Measurements from ENCODE around the gene DAPK1.

Gene DAPK1

GRCh38 chr9:87590996-87591395, 93.3 kb downstream of the DAPK1 start:
- Mint-ChIP-seq H3K4me1 (ENCODE audit: low read depth) (no peaks in the 10 kb centered on the region), H3K4me3 (no peak overlapping the region), H3K27me3 (peaks cover 11% of the 10 kb centered on the region), H3K36me3 (ENCODE audit: low read depth) (no peaks in the 10 kb centered on the region), H3K27ac (no peak overlapping the region), H3K9me3 (no peaks in the 10 kb centered on the region)
- no peak for DNase-seq

GRCh38 chr9:87592554-87593358, 95.1 kb downstream of the DAPK1 start:
- no peak for DNase-seq
- Mint-ChIP-seq H3K4me1 (ENCODE audit: low read depth) (no peaks in the 10 kb centered on the region), H3K36me3 (ENCODE audit: low read depth) (no peaks in the 10 kb centered on the region), H3K9me3 (no peaks in the 10 kb centered on the region), H3K4me3 (no peak overlapping the region), H3K27ac (no peak overlapping the region), H3K27me3 (peaks cover 14% of the 10 kb centered on the region)

DNA sequence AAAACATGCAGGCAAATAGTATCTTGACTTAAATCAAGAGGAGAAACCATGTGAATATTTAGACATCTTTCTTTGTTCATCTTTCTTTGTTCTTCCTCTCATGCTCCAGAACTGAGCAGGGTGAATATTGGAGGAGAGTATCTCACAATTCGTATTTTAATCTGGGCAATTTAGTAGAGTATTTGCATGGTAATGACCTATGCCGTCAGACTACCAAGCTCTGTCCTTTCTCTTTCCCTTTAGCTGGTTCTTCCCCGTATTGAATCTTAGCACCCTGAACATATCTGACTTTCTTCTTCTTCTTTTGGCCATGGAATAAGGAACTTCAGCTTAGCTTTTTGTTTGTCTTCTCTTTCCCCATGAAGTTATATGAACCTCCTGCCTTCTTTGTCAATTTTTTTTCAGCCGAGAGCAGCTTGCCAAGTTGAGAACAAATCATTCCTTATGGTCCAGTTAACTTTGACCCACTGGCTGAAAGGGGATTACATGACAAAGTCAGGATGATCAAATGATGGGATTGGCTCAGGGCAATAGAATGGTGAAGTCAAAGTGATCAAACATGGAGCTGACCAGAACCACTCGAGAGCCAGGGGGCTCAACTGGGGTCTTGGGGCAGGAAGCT, 95.8 kb downstream of the DAPK1 start:
- DNase-seq, result no peak
- Mint-ChIP-seq H3K27me3 (peaks cover 18% of the 10 kb centered on the region), H3K9me3 (no peaks in the 10 kb centered on the region), H3K4me3 (no peak overlapping the region), H3K4me1 (ENCODE audit: low read depth) (no peaks in the 10 kb centered on the region), H3K36me3 (ENCODE audit: low read depth) (no peaks in the 10 kb centered on the region), H3K27ac (no peak overlapping the region)

GRCh38 chr9:87594194-87594593, 96.5 kb downstream of the DAPK1 start:
- Mint-ChIP-seq H3K4me3 (no peak overlapping the region), H3K36me3 (ENCODE audit: low read depth) (no peaks in the 10 kb centered on the region), H3K4me1 (ENCODE audit: low read depth) (no peaks in the 10 kb centered on the region), H3K27me3 (peaks cover 17% of the 10 kb centered on the region), H3K9me3 (no peaks in the 10 kb centered on the region), H3K27ac (no peak overlapping the region)
- no peak for DNase-seq

- no peak for DNase-seq
- no peaks in the 10 kb centered on the region for H3K36me3 Mint-ChIP-seq (ENCODE audit: low read depth)
Observed at GRCh38 chr9:87594662-87595061, 97.0 kb downstream of the DAPK1 start.

DNA sequence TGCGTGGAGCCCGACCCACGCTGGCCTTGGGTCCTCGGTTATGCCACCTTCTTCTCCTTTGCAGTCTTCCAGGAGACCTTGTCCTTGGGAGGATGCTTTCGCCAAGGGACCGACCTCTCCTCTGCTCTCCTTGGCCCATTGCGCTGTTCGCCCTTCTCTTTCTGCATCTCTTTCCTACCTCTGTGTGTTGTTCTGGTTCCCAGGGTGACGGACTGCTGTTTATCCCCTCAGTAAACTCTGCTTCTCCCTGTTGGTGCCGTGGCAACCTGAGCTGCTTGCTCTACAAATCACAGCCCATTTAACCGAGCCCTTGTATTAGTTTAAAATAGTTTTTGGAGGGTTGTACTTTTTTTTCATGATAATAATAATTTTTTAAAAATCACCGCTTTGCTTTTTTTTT, 97.9 kb downstream of the DAPK1 start:
- Mint-ChIP-seq H3K27me3 (peaks cover 23% of the 10 kb centered on the region), H3K4me1 (ENCODE audit: low read depth) (no peaks in the 10 kb centered on the region), H3K9me3 (no peaks in the 10 kb centered on the region), H3K36me3 (ENCODE audit: low read depth) (no peaks in the 10 kb centered on the region), H3K27ac (no peak overlapping the region), H3K4me3 (no peak overlapping the region)
- DNase-seq, result no peak

More at GRCh38 chr9:87594662-87595061, 97.0 kb downstream of the DAPK1 start:
- Mint-ChIP-seq H3K27me3 (peaks cover 16% of the 10 kb centered on the region), H3K9me3 (no peaks in the 10 kb centered on the region), H3K4me3 (no peak overlapping the region), H3K27ac (no peak overlapping the region), H3K4me1 (ENCODE audit: low read depth) (no peaks in the 10 kb centered on the region)

GRCh38 chr9:87596862-87597261, 99.2 kb downstream of the DAPK1 start:
- no peaks in the 10 kb centered on the region for H3K4me1 Mint-ChIP-seq (ENCODE audit: low read depth)
- no peaks in the 10 kb centered on the region for H3K9me3 Mint-ChIP-seq
- no peak for DNase-seq
- H3K27ac Mint-ChIP-seq, result no peak overlapping the region
- no peaks in the 10 kb centered on the region for H3K36me3 Mint-ChIP-seq (ENCODE audit: low read depth)
- peaks cover 23% of the 10 kb centered on the region for H3K27me3 Mint-ChIP-seq
- H3K4me3 Mint-ChIP-seq, result no peak overlapping the region

DNA sequence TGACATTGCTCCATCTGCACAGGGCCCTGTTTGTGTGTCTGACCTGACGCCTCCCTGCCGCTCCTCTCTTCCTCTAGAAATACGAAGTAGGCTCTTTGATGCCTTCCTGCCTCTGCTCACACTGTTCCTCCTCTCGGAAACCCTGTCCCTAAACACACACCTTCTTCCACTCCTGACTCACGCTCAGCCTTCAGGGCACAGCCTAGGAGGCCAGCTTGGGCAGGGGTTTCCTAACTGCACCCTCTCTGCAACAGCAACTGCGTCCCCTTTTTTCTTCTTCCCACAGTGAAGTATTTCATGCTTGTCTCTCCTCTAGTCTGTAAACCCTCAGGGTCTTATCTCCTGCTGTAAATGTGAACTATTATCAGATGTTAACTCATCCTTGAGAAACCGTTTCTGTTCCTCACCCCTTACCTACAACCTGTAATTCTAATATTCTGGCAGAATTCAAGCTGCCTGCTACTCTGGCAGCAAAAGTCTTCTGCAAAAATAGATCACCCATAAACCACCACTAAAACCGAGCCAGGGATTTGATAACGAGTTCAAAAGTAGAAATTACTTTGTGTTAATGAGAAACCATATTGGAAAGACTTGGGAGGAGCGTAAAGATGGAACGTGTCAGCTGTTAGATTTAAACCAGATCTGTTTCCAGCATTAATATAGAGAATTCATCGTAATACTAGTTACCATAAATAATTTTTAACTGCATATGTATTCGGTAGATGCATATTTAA, 100.2 kb downstream of the DAPK1 start:
- Mint-ChIP-seq H3K36me3 (ENCODE audit: low read depth) (no peaks in the 10 kb centered on the region), H3K27me3 (peaks cover 18% of the 10 kb centered on the region), H3K4me1 (ENCODE audit: low read depth) (no peaks in the 10 kb centered on the region), H3K27ac (no peak overlapping the region), H3K4me3 (no peak overlapping the region), H3K9me3 (no peaks in the 10 kb centered on the region)
- no peak for DNase-seq

DNA sequence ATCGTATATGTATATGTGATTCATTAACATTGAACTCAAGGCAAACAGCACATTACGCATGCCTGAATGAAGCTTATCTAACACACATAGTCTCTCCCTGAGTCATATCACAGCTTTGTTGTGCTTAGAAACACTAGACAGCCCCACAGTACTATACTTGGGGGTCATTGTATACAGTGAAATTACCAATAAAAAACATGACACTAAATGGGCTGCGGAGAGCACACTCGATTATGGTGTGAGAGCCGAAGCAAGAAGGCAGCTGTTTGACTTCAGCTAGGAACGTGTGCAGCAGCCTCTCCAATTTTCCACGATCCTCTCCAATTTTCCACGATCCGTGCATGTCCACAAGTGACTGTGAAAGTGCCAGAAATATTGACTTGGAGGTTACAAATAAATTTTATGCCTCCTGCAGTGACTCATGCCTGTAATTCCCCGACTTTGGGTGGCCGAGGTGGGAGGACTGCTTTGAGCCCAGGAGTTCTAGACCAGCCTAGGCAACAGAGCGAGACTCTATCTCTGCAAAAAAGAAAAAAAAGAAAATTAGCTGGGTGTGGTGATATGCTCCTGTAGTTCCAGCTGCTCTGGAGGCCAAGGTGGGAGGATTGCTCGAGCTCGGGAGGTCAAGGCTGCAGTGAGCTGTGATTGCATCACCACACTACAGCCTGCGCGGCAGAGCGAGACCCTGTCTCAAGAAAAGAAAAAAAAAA, 102.4 kb downstream of the DAPK1 start:
- Mint-ChIP-seq H3K4me1 (ENCODE audit: low read depth) (peaks cover 4% of the 10 kb centered on the region), H3K27me3 (peaks cover 37% of the 10 kb centered on the region), H3K4me3 (no peak overlapping the region), H3K36me3 (ENCODE audit: low read depth) (no peaks in the 10 kb centered on the region), H3K9me3 (no peaks in the 10 kb centered on the region), H3K27ac (no peak overlapping the region)
- DNase-seq, result no peak

DNA sequence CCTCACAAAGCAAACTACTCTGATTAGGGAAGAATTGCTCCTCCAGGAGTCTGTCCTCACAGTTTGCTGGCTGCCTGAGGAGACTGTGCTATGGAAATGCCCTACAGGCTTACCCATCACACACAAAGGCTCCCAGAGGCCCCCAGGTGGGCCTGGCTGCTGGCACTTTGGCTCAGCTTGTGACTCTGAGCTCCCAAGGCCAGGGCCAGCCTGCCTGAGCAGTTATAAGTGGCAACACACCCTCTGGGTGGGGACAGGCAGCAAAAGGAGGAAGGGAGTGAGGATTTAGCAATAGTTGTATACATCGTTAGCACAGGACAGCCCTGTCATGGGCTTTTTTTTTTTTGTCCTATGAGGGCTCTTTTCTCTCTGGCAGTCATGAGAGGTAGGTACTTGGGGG, 103.5 kb downstream of the DAPK1 start:
- Mint-ChIP-seq H3K36me3 (ENCODE audit: low read depth) (no peaks in the 10 kb centered on the region), H3K4me1 (ENCODE audit: low read depth) (peaks cover 9% of the 10 kb centered on the region), H3K9me3 (no peaks in the 10 kb centered on the region), H3K27me3 (peaks cover 44% of the 10 kb centered on the region), H3K27ac (no peak overlapping the region), H3K4me3 (no peak overlapping the region)
- no peak for DNase-seq

DNA sequence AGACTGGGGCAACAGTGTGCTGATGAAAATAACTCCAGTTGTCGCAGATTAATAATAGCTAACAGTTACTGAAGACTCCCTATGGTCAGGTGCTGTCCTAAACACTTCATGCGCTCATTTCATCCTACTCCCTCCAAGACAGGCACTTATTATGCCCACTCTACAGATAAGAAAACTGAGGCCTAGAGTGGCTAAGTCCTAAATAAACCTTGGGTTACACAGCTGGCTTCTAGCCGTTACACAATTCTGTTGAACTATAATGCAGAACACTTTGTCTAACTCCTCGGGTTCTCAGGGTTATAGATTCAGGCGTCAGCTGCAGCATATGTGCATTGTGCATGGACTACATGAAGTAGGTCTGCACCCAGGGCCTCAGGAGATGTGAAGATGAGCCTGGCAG, 103.9 kb downstream of the DAPK1 start:
- Mint-ChIP-seq H3K27ac (no peak overlapping the region), H3K4me1 (ENCODE audit: low read depth) (peaks cover 9% of the 10 kb centered on the region), H3K4me3 (no peak overlapping the region), H3K27me3 (peaks cover 44% of the 10 kb centered on the region), H3K9me3 (no peaks in the 10 kb centered on the region), H3K36me3 (ENCODE audit: low read depth) (no peaks in the 10 kb centered on the region)
- no peak for DNase-seq

GRCh38 chr9:87602933-87603643, 105.4 kb downstream of the DAPK1 start:
- H3K36me3 Mint-ChIP-seq (ENCODE audit: low read depth), result no peaks in the 10 kb centered on the region
- peaks cover 9% of the 10 kb centered on the region for H3K4me1 Mint-ChIP-seq (ENCODE audit: low read depth)
- H3K4me3 Mint-ChIP-seq, result no peak overlapping the region
- H3K27me3 Mint-ChIP-seq, result peaks cover 46% of the 10 kb centered on the region
- H3K27ac Mint-ChIP-seq, result no peak overlapping the region
- no peak for DNase-seq
- peaks cover 2% of the 10 kb centered on the region for H3K9me3 Mint-ChIP-seq

GRCh38 chr9:87603854-87604490, 106.3 kb downstream of the DAPK1 start:
- H3K36me3 Mint-ChIP-seq (ENCODE audit: low read depth), result no peaks in the 10 kb centered on the region

More at GRCh38 chr9:87603854-87604490, 106.3 kb downstream of the DAPK1 start:
- H3K9me3 Mint-ChIP-seq, result peaks cover 2% of the 10 kb centered on the region
- H3K4me3 Mint-ChIP-seq, result no peak overlapping the region
- DNase-seq, result no peak
- H3K27ac Mint-ChIP-seq, result no peak overlapping the region
- peaks cover 45% of the 10 kb centered on the region for H3K27me3 Mint-ChIP-seq
- H3K4me1 Mint-ChIP-seq (ENCODE audit: low read depth), result peaks cover 9% of the 10 kb centered on the region

Measured in activated T-cell treated with anti-CD3 and anti-CD28 coated beads, Interleukin-2, amount 50 U/mL, for 24 hours (primary cell).